Measurements from ENCODE around the gene ZNF343.

- no peak for TF ChIP-seq CTCF (IDR thresholded peaks at IDR 0.05)
- no peak for TF ChIP-seq POLR2A (IDR thresholded peaks at IDR 0.05)
Observed at GRCh38 chr20:2528671-2529271, 20.1 kb upstream of the ZNF343 start.
